HG02938 (cell line): ENCODE measurements around the gene NPTXR.
"Not testable (repeated sequence)": the region's sequence is repeated elsewhere in the genome, so short reads cannot be mapped to it uniquely, and the experiment has no call there.

Experiments
- ATAC-seq: cut with Tn5 transposase; IDR thresholded peaks from one replicate; pipeline ENCODE4 v1.9.1; 2021; ENCODE audit warnings: mild to moderate bottlenecking, moderate library complexity; ENCODE audit not compliant: unreplicated experiment

Gene NPTXR

GRCh38 chr22:38832005-38832978 is 11.5 kb downstream of the NPTXR start:
- ATAC-seq, result no peak

- ATAC-seq, result no peak
Measured at GRCh38 chr22:38831166-38831945, 12.5 kb downstream of the NPTXR start.

GRCh38 chr22:38830845-38831108 is 13.1 kb downstream of the NPTXR start:
- ATAC-seq, result no peak

- ATAC-seq, result no peak
Measured at GRCh38 chr22:38830026-38830844, 13.6 kb downstream of the NPTXR start.

DNA sequence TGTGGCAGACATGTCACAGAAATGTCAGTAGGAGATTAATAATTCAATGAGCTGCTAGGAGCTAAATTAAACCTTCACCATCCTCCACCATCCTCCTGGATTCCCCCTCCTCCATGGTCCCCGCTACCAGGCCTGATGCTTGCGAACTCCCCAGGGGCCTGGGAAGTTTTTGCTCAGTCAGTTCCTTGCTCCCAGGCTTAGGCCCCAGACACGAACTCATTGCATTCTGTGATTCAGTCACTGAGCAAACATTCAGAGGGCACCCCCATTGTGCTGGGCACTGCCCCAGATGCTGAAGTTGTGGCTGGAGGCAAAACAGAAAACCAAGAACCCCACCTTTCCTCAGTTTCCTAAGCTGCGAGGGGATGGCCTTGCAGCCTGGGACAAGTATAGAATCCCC is 14.3 kb downstream of the NPTXR start:
- ATAC-seq, result no peak

DNA sequence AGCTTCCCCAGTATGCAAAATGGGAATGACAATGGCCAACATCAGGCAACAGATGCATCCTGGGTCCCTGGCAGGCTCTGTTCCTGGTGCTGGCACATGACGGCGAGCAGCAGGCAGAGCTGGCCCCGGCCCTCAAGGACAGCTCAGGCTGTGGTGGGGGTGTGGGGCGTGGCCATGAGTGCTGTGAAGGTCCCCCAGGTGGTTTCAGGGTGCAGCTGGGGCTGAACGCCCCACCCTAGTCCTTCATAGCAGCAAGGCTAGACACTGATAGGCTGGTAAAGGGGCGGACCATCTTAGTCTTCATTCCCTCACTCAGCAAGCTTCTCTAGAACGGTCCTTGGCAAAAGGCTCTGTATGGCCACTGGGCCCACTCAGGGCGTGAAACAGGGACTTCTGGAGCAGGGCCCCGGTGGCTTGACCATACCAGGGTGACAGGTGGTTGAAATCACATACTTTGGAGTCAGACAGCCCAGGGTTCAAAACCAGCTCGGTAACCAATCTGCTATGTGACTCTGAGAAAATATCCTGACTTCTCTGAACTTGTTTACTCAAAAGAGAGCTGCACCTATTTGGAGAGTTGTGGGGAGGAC is 15.1 kb downstream of the NPTXR start:
- no peak for ATAC-seq

DNA sequence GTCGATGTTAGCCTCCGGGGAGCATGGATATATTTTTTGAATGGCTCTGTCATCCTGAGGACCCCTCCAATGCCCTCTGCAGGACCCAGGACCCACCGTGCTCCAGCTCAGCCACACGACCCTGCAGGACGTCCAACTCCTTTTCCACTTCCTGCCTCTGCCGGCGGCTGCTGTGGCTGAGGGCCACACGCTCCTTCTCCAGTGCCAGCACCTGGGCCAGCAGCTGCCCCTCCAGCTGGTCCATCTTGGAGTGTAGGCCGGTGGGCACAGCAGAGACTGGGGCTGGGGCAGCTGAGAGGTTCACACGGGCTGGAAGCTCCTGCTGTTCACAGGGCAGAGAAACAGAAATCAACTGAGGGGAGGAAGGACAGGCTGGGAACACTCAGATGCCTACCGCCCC is 15.6 kb downstream of the NPTXR start:
- ATAC-seq, result no peak

DNA sequence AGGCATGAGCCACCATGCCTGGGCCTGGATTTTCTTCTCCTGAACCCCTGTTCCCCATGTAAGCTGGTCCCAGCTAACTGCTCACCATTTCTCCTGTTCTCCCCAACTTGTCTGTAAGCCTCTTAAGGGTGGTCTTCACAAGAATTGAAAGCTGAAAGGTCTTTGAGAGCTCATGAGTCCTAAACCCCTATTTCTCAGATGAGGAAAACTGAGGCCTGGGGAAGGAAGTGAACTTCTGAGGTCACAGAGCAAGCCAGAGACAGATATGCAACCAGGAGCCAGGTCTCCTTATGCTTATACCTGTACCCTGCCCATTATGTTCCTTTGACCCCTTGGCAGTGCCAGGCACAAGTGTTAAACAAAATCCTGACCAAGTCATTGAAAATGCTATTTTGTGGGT is 16.3 kb downstream of the NPTXR start:
- ATAC-seq, result no peak

DNA sequence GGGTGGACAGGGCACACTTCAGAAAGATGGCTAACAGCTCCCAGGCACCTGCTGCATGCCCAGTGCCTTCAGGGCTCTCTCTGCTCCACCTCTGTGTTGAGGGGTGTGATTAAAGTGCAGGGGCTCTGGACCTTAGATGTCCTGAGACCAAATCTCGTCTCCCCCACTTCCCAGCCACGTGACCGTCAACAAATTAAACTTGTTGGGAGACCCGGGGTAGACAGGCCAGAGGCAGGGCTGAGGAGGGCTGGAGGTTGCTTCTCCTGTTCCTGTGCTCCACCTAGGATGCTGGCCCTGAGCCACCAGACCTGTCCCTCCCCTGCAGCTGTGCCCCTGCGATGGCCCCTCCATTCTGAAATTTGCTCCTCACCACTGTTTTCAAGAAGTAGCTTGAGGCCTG is 17.0 kb downstream of the NPTXR start:
- no peak for ATAC-seq

GRCh38 chr22:38826386-38826785 is 17.4 kb downstream of the NPTXR start:
- ATAC-seq, result no peak

DNA sequence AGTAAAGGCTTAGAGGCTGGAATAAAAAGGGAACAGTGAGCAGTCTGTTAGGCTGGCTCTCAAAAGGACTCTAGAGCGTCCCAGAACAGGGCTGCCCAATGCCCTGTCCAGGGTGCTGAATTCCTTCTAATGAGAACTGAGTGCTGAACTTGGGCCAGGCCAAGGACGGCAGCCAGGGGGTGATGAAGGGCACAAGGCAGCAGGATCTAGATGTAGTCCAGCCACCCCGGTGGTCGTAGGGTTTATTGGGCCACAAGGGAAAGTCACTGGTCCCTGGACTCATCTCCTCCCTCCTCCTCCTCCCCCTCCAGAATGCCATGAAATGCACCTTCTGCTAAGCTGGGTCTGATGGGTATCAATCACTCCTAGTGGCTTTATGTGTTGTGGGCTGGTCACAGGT is 19.2 kb downstream of the NPTXR start:
- no peak for ATAC-seq

DNA sequence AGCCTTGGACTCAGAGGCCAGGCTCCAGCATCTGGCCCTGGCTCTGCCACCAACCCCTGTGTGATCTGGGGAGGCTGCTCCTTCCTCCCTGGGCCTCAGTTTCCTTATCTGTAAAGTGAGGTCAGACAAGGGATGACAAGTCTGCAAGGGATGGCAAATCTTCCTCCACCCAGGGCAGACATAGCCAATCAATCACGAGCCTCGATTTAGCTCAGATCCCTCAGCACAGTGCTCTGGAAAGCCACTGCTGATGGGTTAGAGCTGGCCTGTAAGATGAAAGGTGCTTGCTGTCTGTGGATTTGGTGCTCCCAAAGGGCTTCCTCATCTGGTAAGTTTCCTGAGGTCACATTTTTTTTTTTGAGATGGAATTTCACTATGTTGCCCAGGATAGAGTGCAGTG is 20.2 kb downstream of the NPTXR start:
- no peak for ATAC-seq

DNA sequence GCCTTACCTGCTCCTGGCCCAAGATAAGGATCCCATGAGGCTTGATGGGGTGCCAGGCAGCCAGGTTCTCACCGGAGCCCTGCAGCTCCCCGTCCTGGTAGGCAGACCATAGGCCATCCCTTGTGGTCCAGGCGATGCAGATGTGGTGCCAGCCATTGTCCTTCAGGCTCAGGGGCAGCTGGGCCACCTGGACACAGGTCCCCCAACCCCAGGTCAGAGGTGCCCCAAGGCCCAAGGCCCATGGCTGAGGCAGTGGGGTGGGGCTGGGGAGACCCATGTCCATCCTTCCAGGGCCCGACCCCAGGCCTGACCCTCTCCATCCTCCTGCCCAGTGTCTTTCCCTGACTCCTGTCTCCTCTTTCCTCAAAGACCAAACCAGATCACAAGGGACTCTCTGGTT is 20.8 kb downstream of the NPTXR start:
- ATAC-seq, result no peak

DNA sequence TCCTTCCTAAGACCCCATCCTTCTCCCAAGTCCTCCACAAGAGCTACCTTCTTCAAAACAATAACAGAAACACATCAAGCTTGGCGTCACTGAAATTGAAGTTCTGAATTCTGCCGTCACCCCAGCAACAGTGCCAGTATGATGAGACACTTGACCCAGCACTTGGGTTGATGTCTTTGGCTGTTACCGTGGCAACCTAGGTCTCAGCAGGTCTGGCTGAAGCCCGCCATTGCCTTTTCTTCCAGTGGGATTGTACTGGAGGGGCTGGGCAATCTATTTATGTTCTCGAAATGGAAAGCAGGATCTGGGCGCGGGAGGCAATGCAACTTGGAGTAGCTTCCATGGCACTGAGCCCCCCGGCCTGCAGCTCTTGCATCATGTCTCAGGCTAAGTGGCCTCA is 23.8 kb downstream of the NPTXR start:
- ATAC-seq, result no peak

GRCh38 chr22:38819387-38819940 is 24.4 kb downstream of the NPTXR start:
- ATAC-seq, result no peak

GRCh38 chr22:38817196-38817595 is 26.6 kb downstream of the NPTXR start:
- no peak for ATAC-seq

GRCh38 chr22:38815842-38816241 is 28.0 kb downstream of the NPTXR start:
- ATAC-seq, result no peak

GRCh38 chr22:38811241-38811640 is 32.6 kb downstream of the NPTXR start:
- no peak for ATAC-seq

- ATAC-seq, result not testable (repeated sequence)
Measured at GRCh38 chr22:38805041-38805593, 38.7 kb downstream of the NPTXR start.

DNA sequence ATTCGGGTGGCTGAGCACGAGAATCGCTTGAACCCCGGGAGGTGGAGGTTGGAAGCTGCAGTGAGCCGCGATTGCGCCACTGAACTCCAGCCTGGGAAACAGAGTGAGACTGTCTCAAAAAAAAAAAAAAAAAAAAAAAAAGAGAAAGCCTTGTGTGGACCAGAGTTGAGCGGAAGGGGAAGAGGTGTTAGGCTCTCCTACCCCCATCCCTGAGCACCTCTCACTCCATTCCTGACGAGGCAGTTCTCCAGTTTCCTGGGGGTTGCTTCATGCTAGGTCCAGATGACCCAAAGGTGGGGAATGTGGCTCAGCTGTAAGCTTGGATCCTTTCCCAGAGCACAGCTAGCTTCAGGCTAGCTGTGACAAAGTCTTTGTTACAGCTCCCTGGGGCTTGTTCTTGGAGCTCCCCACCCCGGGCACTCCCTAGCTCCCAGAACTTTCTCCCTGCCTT is 41.1 kb downstream of the NPTXR start:
- ATAC-seq, result no peak
